Frontal cortex (tissue), 4 donors: ENCODE results near the gene OR9A4. TPM values are rescaled to one million over a fixed set of nuclear protein-coding genes. Genes with fewer than 3 reads are reported as not detected.

ENCODE experiments used
- DNase-seq, 2 donors: peaks; one replicate each; pipeline ENCODE4 v3.0.0; 2012; ENCODE audit warnings: low spot score in 2 of 2
- FAIRE-seq: peaks from 2 replicates; lab custom pipeline; 2012; peaks lifted over from hg19 to GRCh38; lab: Jason Lieb, UNC
- total RNA-seq: library from RNA; depleted of rRNA; stranded (reverse); fragments of >200 nt; gene quantifications from one replicate; pipeline ENCODE4 v1.2.3, GENCODE V29; 2014
- donor health status: control.
- donor health status: control.
- donor health status: control.

The OR9A4 gene
- total RNA-seq, 1 donor from 2014 or later: not detected

DNA sequence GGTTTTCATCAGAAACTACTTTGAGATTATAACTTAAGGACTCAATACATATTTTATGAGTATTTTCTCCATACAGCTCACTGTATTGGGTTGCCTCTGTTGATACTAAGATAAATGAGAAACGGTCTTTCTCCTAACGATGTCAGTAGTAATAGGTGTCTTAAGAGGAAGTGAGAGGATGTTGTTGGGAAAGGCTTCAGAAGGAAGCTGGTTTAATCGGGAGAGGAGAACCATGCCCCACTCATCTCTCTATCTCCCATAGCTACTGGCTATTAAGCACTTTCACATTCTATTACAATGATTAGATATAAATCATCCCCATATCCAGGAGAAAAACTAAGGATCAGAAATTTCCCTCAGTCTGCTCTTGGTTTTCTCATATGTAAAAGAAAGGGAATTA is 28.6 kb downstream of the OR9A4 start:
- FAIRE-seq (no peak), DNase-seq (no peak)

DNA sequence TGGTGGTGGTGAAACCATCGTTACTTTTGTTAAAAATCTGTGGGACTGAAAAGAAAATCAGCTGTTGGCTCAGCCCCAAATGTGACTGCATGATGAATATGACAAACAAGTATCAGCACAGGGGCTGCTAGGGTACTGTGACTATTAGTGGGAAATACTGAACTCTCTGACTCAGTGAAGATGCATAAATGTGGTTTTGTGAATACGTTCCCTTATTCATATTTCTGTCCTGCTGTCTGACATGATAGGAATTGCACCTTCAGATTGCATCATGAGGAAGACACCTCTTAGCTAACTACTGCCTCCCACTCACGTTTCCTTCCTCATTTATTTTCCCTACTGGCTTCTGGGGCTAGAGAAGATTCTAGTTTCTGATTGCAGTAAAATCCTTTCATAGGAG is 29.2 kb downstream of the OR9A4 start:
- DNase-seq (no peak), FAIRE-seq (no peak)

DNA sequence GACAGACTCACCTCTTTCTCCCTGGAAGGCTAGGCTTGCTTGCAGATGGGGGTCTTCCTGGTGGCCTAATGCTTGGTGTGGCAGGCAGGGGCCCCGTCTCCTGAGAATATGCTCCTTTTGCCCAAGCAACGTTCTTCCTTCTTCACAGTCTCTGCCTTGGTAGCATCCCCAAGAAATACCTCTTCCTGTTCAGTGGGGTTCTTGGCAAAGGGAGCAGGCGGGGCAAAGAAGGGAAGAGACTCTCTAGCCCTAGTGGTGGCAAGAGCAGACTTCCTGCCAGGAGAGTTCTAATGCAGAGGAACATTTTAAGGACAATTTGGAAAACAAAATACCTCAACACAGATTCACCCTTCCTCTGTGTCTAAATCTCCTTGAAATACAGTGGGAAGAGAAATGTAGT is 30.6 kb downstream of the OR9A4 start, which contains the start of gene CLEC5A:
TSS of gene CLEC5A (minus strand) at position 179 of the 400 bp plus-strand sequence. CDS start 682 bp downstream, outside the sequence.
- FAIRE-seq (no peak), DNase-seq (no peak)

DNA sequence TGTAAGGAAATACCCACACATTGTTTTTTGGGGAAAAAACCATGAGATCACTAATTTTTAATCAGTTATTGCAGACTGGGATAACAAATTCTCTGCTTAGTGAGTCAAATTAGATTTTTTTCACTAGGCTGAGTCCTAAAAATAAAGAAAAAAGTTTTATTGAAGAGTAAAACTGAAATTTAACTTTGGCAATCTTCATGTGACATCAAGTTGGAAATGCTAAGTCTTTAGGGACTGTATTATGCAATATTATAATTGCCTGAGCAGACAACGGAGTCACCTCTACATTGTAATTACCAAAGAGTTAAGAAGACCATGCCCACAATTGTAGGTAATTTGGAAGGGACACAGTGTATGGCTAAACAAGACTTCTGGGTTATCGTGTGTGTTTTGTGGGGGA is 32.8 kb downstream of the OR9A4 start:
- FAIRE-seq (no peak), DNase-seq (no peak)

DNA sequence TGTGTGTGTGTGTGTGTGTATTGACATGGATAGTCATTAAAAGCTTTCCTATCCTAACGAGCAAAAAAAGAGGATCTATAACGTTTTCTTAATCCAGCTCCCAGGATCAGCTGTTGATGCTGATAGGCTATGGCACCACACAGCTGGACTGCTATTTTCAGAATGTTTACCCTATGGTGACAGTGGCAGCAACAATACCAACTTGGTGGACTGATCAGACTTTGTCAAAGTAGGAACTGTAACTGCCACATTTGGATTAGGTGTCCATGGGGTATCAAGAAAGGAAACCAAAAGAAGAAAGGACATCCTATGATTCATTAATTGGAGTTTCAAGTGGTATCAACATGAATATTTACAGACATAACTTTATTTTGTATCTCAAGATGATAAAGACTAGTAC is 33.3 kb downstream of the OR9A4 start:
- DNase-seq: no peak
- FAIRE-seq: no peak

DNA sequence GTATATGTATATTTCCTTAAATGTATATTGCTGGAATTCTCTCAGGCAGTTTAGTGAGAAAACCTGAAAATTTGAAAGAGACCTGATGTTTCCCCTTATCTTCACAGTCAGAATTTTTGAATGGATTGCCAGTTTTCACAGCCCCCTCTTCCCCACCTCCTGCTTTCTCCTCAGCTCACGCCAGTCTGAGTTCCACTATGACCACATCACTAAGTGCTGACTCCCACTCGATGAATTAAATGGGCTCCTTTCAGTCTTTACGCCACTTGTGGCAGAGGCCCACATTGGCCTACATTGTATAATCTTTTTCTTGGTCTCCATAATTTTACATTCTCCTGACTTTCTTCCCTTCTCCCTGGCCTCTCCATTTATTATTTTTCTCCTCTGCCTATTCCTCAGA is 33.7 kb downstream of the OR9A4 start:
- FAIRE-seq: no peak

DNA sequence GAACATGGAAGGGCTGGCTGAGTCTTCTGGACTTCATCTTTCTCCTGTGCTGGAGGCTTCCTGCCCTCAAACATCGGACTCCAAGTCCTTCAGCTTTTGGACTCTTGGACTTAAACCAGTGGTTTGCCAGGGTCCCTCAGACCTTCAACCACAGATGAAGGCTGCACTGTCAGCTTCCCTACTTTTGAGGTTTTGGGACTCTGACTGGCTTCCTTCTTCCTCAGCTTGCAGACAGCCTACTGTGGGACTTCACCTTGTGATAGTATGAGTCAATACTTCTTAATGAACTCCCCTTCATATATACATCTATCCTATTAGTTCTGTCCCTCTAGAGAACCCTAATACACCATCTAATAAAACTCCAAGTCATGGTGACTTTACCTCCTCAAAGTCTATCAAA is 34.6 kb downstream of the OR9A4 start:
- DNase-seq (no peak), FAIRE-seq (no peak)

More for the DNA sequence above, 33.7 kb downstream of the OR9A4 start:
- DNase-seq: no peak

DNA sequence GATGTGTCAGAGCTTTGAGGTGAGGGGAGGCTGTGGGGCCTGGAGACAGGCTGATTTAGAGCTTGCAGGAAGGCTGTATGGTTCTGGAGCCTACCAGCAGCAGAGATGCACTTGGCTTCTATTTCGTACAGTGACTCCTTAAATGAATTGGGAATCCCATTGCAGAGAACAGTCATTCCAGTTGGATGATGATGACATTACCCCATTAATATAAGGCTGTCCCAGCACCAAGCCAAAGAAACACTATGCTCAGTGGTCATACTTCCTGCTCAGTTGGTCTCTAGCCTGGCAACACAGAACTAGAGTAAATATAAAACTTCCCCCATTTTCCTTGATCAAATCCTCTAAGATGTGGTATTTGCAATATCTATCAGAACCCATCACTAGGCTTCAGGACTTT is 36.3 kb downstream of the OR9A4 start:
- DNase-seq (no peak), FAIRE-seq (no peak)

DNA sequence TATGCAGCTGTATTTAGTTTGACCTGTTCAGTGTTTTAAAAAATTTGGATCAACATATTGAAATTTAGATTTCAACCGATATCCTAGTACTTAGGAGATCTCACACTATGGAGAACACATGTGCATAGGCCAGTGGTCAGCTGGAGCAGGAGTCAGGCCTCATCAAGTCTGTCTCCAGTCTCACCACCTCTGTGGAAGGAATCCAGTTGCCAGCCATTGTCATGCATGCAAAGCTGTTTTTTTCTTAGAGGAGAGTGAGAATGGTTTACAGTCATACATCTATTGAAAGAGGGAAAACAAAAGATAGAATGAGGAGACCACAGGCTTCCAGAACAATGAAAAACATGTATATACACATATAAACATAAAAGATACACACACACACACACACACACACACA is 38.1 kb downstream of the OR9A4 start:
- DNase-seq (no peak), FAIRE-seq (no peak)

DNA sequence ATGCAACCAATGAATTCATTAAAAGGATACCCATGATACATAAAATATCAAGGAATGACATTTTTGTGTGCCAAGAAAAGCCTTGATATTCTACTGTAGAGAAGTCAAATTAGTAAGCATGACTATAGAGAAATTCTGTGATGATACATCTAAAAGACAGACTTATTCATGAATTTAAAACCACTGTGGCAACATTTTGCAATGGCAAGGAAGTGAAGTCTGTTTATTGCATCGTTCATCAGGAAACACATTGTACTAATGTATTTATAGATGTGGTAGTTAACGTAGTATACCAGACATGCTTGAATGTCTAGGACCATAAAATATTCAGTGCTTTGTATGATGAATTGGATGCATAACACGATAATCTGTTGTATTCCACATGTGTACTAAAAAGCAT is 39.9 kb downstream of the OR9A4 start:
- DNase-seq: no peak
- no peak for FAIRE-seq

DNA sequence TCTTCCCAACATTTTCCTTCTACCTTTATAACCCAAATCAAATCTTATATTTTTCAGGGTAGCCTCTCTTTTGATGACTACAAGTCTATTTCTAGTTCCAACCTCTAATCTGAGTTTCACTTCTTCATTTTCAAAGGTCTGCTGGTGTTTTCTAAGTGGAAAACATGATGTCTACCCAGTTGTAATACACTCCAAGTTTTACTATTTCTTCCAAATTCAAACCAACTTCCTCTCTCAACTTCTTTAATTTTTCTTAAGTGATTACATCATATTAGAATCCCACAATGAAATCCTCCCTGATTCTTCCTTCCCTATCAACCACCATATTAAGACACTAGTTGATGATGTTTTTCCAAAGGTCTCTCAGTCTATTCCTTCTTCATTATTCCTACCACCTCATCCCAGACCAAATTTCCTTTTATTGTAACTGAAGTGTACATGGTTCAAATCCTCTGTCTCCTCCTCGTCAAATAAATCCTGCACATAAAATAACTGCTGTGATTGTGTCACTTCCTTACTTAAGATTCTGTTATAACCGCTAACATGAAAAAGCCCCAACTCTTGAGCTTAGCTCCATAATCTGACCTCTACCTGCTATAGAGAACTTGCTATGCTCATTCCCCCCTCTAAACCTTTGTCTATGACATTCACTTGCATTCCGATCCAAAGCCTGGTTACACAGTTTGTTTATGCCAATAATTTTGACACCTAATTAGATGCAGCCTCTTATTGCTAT is 44.7 kb downstream of the OR9A4 start:
- DNase-seq: no peak
- FAIRE-seq: no peak

Other genes starting within 250 kb of the OR9A4 start
- 32.6 TPM for gene DENND11, start 214.2 kb upstream of the OR9A4 start, total RNA-seq
- under 0.01 TPM for gene WEE2, start 208.0 kb upstream of the OR9A4 start, total RNA-seq
- 77.5 TPM for gene SSBP1, start 178.0 kb upstream of the OR9A4 start, total RNA-seq
- 1.2 TPM for gene TAS2R3, start 152.3 kb upstream of the OR9A4 start, total RNA-seq
- 2.0 TPM for gene TAS2R4, start 139.7 kb upstream of the OR9A4 start, total RNA-seq
- gene TAS2R5, start 126.2 kb upstream of the OR9A4 start, total RNA-seq: 0.82 TPM
- gene PRSS37, start 74.9 kb upstream of the OR9A4 start, total RNA-seq: not detected
- not detected for gene CLEC5A, start 30.6 kb downstream of the OR9A4 start, total RNA-seq
- not detected for gene TAS2R38, start 57.4 kb downstream of the OR9A4 start, total RNA-seq
- gene MGAM, start 79.5 kb downstream of the OR9A4 start, total RNA-seq: 0.82 TPM
- not detected for gene MGAM2, start 195.3 kb downstream of the OR9A4 start, total RNA-seq